Measurements from ENCODE around the gene PCDHA13. TPM values are rescaled to one million over a fixed set of nuclear protein-coding genes. Genes with fewer than 3 reads are reported as not detected.
"Not testable (repeated sequence)": the region's sequence is repeated elsewhere in the genome, so short reads cannot be mapped to it uniquely, and the experiment has no call there.

The PCDHA13 gene
- total RNA-seq, 1 donor from 2014 or later: not detected

DNA sequence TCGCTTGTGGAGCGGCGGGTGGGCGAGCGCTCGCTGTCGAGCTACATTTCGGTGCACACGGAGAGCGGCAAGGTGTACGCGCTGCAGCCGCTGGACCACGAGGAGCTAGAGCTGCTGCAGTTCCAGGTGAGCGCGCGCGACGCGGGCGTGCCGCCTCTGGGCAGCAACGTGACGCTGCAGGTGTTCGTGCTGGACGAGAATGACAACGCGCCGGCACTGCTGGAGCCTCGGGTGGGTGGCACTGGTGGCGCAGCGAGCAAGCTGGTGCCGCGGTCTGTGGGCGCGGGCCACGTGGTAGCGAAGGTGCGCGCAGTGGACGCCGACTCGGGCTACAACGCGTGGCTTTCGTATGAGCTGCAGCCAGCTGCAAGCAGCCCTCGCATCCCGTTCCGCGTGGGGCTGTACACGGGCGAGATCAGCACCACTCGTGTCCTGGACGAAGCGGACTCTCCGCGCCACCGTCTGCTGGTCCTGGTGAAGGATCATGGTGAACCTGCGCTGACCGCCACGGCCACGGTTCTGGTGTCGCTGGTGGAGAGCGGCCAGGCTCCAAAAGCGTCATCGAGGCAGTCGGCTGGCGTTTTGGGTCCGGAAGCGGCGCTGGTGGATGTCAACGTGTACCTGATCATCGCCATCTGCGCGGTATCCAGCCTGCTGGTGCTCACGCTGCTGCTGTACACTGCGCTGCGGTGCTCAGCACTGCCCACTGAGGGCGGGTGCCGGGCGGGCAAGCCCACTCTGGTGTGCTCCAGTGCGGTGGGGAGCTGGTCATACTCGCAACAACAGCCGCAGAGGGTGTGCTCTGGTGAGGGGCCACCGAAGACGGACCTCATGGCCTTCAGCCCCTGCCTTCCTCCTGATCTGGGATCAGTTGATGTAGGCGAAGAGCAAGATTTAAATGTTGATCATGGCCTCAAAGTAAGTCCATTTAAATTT is 38.9 kb upstream of the PCDHA13 start:
- H3K9me3 Mint-ChIP-seq: peaks cover 4% of the 10 kb centered on the region
- TF ChIP-seq, protein P1, sequence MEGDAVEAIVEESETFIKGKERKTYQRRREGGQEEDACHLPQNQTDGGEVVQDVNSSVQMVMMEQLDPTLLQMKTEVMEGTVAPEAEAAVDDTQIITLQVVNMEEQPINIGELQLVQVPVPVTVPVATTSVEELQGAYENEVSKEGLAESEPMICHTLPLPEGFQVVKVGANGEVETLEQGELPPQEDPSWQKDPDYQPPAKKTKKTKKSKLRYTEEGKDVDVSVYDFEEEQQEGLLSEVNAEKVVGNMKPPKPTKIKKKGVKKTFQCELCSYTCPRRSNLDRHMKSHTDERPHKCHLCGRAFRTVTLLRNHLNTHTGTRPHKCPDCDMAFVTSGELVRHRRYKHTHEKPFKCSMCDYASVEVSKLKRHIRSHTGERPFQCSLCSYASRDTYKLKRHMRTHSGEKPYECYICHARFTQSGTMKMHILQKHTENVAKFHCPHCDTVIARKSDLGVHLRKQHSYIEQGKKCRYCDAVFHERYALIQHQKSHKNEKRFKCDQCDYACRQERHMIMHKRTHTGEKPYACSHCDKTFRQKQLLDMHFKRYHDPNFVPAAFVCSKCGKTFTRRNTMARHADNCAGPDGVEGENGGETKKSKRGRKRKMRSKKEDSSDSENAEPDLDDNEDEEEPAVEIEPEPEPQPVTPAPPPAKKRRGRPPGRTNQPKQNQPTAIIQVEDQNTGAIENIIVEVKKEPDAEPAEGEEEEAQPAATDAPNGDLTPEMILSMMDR (IDR thresholded peaks at IDR 0.05): no peak
- H3K27me3 Mint-ChIP-seq: peaks cover 2% of the 10 kb centered on the region
- ChIA-PET CTCF (no interaction called here), POLR2A (no interaction called here)
- H3K36me3 Mint-ChIP-seq (ENCODE audit: low read depth): no peaks in the 10 kb centered on the region
- no peak overlapping the region for H3K4me3 Mint-ChIP-seq
- ATAC-seq (ENCODE audit: low read depth): no peak
- no peak for DNase-seq
- intact Hi-C loops (cut with micrococcal nuclease): no loop called here
- H3K27ac Mint-ChIP-seq: no peak overlapping the region
- H3K4me1 Mint-ChIP-seq: no peaks in the 10 kb centered on the region

DNA sequence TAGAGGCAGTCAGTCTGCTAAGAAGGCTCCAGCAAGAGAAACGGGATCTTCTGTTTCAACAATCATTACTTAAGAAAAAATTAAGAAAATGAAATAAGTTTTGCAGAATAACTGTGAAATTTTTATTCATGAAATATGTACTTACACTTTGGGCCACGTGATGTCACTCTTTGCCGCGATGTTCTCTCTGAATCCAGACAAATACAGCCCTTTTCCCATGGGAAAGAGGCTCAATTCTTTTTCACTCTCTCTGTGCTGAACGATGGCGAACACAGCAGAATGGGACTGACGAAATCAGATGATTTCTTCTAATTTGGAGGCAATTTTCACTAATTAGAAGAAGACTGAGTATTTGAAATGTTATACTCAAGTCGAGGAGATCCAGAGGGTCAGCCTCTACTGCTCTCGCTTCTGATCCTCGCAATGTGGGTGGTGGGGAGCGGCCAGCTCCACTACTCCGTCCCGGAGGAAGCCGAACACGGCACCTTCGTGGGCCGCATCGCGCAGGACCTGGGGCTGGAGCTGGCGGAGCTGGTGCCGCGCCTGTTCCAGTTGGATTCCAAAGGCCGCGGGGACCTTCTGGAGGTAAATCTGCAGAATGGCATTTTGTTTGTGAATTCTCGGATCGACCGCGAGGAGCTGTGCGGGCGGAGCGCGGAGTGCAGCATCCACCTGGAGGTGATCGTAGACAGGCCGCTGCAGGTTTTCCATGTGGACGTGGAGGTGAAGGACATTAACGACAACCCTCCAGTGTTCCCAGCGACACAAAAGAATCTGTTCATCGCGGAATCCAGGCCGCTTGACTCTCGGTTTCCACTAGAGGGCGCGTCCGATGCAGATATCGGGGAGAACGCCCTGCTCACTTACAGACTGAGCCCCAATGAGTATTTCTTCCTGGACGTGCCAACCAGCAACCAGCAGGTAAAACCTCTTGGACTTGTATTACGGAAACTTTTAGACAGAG is 33.5 kb upstream of the PCDHA13 start, which contains the start of gene PCDHA9:
TSS of gene PCDHA9 (plus strand) at position 244 of the 964 bp plus-strand sequence. CDS start at position 358, 114 bp downstream.
- H3K36me3 Mint-ChIP-seq (ENCODE audit: low read depth); ATAC-seq (ENCODE audit: low read depth); CTCF ChIA-PET; H3K27me3 Mint-ChIP-seq; POLR2A ChIA-PET; H3K9me3 Mint-ChIP-seq; H3K27ac Mint-ChIP-seq; H3K4me3 Mint-ChIP-seq; H3K4me1 Mint-ChIP-seq; intact Hi-C loops (cut with micrococcal nuclease); DNase-seq: not testable (repeated sequence)

DNA sequence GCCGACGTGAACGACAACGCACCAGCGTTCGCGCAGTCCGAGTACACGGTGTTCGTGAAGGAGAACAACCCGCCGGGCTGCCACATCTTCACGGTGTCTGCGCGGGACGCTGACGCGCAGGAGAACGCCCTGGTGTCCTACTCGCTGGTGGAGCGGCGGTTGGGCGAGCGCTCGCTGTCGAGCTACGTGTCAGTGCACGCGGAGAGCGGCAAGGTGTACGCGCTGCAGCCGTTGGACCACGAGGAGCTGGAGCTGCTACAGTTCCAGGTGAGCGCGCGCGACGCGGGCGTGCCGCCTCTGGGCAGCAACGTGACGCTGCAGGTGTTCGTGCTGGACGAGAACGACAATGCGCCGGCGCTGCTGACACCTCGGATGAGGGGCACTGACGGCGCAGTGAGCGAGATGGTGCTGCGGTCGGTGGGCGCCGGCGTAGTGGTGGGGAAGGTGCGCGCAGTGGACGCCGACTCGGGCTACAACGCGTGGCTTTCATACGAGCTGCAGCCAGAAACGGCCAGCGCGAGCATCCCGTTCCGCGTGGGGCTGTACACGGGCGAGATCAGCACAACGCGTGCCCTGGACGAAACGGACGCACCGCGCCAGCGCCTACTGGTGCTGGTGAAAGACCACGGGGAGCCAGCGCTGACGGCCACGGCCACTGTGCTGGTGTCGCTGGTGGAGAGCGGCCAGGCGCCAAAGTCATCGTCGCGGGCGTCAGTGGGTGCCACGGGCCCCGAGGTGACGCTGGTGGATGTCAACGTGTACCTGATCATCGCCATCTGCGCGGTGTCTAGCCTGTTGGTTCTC is 31.9 kb upstream of the PCDHA13 start:
- H3K4me3 Mint-ChIP-seq; H3K36me3 Mint-ChIP-seq (ENCODE audit: low read depth); H3K27me3 Mint-ChIP-seq; H3K9me3 Mint-ChIP-seq; POLR2A ChIA-PET; H3K27ac Mint-ChIP-seq; DNase-seq; ATAC-seq (ENCODE audit: low read depth); intact Hi-C loops (cut with micrococcal nuclease); H3K4me1 Mint-ChIP-seq; CTCF ChIA-PET: not testable (repeated sequence)

DNA sequence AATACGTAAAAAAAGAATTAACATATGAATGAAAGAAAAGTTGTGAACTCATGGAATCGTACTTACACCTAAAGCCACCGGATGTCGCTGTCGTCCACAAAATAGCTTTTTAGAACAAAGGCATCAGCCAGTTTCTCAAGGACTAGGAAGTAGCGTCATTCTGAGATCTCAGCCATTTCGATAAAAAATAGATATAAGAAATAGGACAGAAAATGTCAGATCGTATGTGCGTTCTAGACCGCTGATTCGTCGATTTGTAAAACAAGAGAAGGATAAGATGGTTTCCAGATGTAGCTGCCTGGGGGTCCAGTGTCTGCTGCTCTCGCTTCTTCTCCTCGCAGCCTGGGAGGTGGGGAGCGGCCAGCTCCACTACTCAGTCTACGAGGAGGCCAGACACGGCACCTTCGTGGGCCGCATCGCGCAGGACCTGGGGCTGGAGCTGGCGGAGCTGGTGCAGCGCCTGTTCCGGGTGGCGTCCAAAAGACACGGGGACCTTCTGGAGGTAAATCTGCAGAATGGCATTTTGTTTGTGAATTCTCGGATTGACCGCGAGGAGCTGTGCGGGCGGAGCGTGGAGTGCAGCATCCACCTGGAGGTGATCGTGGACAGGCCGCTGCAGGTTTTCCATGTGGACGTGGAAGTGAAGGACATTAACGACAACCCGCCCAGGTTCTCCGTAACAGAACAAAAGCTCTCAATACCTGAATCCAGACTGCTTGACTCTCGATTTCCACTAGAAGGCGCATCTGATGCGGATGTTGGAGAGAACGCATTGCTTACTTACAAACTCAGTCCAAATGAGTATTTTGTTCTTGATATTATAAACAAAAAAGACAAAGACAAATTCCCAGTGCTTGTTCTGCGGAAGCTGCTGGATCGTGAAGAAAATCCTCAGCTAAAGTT is 25.9 kb upstream of the PCDHA13 start, which contains the start of gene PCDHA10:
TSS of gene PCDHA10 (plus strand) at position 126 of the 903 bp plus-strand sequence. CDS start at position 278, 152 bp downstream.
- TF ChIP-seq, protein P1 (IDR thresholded peaks at IDR 0.05): no peak
- ATAC-seq (ENCODE audit: low read depth) (no peak), DNase-seq (no peak)
- Mint-ChIP-seq H3K27ac (no peak within 1 kb of the TSS), H3K27me3 (no peaks in the 10 kb centered on the region), H3K36me3 (ENCODE audit: low read depth) (no peaks in the 10 kb centered on the region), H3K4me3 (no peak within 1 kb of the TSS), H3K9me3 (peaks cover 3% of the 10 kb centered on the region), H3K4me1 (no peaks in the 10 kb centered on the region)
- ChIA-PET CTCF (no interaction called here), POLR2A (no interaction called here)
- intact Hi-C loops (cut with micrococcal nuclease): no loop called here

DNA sequence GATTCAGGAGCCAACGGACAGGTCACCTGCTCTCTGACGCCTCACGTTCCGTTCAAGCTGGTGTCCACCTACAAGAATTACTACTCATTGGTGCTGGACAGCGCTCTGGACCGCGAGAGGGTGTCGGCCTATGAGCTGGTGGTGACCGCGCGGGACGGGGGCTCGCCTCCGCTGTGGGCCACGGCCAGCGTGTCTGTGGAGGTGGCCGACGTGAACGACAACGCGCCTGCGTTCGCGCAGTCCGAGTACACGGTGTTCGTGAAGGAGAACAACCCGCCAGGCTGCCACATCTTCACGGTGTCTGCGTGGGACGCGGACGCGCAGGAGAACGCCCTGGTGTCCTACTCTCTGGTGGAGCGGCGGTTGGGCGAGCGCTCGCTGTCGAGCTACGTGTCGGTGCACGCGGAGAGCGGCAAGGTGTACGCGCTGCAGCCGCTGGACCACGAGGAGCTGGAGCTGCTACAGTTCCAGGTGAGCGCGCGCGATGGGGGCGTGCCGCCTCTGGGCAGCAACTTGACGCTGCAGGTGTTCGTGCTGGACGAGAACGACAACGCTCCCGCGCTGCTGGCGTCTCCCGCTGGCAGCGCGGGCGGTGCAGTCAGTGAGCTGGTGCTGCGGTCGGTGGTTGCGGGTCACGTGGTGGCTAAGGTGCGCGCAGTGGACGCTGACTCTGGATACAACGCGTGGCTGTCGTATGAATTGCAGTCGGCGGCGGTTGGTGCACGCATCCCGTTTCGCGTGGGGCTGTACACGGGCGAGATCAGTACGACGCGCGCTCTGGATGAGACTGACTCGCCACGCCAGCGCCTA is 24.5 kb upstream of the PCDHA13 start:
- Mint-ChIP-seq H3K27ac (no peak overlapping the region), H3K4me3 (no peak overlapping the region), H3K27me3 (no peaks in the 10 kb centered on the region), H3K4me1 (no peaks in the 10 kb centered on the region), H3K9me3 (peaks cover 3% of the 10 kb centered on the region), H3K36me3 (ENCODE audit: low read depth) (no peaks in the 10 kb centered on the region)
- CTCF ChIA-PET: no interaction called here
- intact Hi-C loops (cut with micrococcal nuclease): no loop called here
- DNase-seq: no peak
- ATAC-seq (ENCODE audit: low read depth): no peak
- TF ChIP-seq, protein P1 (IDR thresholded peaks at IDR 0.05): no peak
- POLR2A ChIA-PET: no interaction called here

All from activated B cell treated with CpG ODN at 0.5 μM for 24 hours (primary cell).